Activated CD8-positive, alpha-beta memory T cell treated with anti-CD3 and anti-CD28 coated beads for 4 hours (primary cell): ENCODE measurements around the gene CNGA4.
"Not testable (repeated sequence)": the region's sequence is repeated elsewhere in the genome, so short reads cannot be mapped to it uniquely, and the experiment has no call there.

Source experiments
- DNase-seq, 2 donors: peaks; one replicate each; pipeline ENCODE4 v3.0.0-alpha.2; 2020; ENCODE audit warnings: low read depth in 2 of 2

CNGA4 gene

DNA sequence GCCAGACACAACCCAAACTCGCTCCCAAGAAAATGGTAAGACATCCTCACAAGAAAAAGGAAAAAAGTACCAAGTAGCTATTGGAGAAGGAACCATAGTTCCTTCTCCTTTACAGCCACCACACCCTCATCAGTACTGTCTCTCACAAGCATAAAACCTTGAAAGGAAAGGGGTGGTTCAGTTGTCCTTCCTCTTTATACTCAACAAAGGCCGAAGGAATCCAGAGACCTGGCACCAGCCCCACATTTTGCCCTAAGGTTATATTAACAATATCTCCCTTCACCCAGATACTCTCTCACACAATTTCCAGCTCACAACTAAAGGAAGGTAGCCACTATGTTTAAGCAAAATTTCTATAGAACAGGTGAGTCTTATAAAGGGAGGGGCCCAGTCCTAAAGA lies 13.0 kb upstream of the CNGA4 start:
- no peak for DNase-seq

DNA sequence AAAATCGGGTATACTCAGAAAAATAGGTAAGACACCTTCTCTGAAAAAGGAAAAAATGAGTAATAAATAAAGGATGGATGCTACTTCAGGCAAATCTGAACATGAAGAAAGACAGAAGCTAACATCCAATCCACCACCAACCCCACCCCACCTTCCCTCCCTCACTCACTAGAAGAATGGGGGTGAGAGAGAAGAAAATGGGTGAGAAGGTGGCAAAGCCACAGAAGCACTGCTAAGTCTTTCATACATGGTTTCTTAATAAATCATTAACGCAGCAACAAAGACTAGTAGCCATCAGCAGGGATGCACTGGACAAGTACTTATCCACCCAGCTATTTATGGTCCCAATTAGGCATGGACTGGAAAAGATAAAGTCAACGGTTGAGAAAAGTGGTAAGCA lies 10.4 kb upstream of the CNGA4 start:
- no peak for DNase-seq

DNA sequence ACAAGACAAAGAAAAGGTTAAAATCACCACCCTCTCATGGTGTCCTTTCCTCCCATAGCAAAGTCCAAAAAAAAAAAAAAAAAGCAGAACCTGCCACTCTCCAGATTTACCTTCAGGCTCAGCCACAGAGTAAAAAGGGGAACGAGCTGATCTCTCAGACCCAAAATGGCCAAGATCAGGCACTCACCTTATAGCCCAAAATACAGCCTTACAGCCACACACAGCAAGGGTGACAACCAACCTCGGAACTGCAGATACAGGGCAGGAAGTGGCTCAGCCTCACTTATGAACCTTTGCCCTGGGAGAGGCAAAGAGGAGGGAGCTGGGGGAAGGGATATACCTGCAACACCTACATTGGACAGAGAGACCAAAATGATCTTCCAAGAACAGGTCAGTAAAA lies 9.0 kb upstream of the CNGA4 start:
- no peak for DNase-seq

DNA sequence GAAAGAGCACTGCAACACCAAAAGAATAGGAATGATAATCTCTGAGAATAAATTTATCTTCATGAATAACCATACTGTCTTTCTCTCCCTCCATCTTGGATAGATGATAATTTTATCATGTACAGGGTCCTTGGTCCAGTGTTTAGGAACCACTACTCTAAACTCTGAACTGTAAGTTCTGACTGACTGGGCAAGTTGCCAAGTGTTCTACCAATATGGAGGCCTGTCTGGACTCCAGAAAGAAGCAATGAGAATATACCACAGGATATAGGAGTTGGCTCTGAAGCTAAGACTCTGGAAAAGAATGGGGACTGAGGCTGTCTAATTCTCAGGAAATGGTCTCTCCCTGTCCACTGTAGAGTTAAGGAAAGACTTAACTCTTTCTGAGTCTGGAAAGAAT lies 6.0 kb upstream of the CNGA4 start:
- no peak for DNase-seq

DNA sequence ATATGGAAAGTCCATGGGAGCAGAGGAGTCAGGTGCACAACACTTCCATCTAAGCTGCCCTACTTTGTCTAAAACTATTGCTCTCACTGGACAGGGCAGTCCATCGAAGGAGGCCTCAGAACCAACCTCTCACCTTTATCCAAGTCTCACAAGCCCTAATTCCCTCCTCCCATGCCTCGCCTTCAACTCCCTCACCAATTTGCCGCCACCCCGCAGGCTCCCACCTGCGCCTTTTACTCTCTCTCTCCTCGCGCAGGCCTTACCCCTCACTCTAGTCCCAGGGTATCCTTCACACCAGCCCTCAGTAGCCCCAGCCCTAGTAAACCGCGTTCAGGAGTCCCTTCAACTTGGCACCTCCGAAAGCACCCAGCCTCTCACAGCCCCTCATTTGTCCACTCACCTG lies 4.9 kb upstream of the CNGA4 start:
- DNase-seq = no peak

DNA sequence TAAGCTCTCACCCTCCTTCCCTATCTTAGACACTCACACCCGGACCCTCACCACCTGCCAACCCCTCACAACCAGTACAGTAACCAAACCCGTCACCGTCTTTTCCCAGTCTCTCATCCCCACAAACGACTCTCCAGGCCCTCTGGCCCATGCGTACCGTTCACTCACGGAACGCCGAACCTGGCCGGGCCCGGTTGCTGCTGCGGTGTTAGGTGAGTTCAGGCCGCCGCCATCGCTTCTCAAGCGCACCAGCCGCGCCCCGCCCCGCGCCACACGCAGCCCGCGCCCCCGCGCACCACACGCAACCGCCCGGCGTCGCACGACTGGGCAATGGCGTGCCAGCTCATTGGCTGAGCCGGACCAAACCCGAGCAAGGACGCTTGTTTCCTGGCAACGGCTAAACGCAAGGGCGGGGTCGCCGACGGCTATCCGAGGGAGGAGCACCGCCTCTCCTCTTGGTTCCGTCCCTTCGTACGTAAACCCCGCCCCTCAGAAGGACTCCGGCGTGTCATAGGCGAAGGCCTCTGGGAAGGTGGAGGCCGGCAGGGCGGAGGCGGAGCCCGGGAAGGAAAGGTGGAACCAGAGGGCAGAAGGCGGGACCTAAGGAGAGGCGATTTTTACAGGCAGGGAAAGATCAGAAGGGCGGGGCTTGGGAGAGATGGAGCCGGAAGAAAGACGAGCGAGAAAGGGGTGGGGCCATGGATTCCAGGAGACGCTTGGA lies 4.3 kb upstream of the CNGA4 start, which contains the start of gene FHIP1B:
Gene FHIP1B, minus strand, starts transcription at position 250 of the 721 bp plus-strand sequence. CDS start 10,120 bp downstream, outside the sequence.
- peak; percentile 98 to 99 for DNase-seq

DNA sequence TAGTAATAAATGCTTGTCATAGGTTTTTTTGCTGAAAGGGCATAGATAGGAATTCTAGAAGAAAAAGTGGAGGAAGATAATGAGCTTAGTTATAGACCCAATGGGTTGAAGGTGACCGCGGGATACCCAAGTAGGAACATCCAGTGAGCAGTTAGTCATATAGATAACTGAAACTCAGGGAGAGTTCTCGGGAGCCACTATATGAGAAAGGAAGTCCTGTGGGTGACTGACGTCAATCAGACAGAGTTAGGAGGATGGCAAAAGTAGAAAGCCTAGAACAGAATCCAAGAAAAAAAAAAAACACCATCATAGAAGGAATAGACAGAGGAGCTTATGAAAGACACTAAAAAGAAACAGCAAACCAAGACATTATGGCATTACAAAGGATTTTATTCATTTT lies 1.6 kb upstream of the CNGA4 start:
- no peak for DNase-seq

DNA sequence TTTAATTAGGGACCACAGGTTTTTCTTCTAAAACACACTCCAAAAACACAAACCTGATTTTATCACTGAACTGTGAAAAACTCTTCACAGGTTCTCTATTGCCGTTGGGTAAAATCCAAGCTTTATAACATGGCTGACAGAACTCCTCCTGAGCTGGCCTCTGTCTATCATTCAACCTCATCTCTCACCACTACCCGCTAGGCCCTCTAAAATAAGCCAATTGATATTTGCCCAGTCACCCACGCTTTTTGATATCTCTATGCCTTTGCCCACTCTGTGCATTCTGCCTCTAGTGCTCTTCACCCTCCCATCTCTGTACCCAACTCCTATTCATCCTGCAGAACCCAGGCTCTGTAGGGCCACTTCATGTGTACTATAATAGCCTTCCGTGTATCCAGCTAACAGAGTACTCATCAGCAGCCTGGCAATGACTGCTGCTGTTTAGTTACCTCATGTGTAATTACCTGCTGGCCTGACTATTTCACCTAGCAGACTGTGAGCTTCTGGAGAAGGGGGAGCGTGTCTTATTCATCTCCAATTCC lies 1.1 kb upstream of the CNGA4 start:
- no peak for DNase-seq

DNA sequence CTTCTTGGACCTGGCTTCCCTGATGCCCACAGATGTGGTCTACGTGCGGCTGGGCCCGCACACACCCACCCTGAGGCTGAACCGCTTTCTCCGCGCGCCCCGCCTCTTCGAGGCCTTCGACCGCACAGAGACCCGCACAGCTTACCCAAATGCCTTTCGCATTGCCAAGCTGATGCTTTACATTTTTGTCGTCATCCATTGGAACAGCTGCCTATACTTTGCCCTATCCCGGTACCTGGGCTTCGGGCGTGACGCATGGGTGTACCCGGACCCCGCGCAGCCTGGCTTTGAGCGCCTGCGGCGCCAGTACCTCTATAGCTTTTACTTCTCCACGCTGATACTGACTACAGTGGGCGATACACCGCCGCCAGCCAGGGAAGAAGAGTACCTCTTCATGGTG lies 1.2 kb downstream of the CNGA4 start:
- DNase-seq = no peak

DNA sequence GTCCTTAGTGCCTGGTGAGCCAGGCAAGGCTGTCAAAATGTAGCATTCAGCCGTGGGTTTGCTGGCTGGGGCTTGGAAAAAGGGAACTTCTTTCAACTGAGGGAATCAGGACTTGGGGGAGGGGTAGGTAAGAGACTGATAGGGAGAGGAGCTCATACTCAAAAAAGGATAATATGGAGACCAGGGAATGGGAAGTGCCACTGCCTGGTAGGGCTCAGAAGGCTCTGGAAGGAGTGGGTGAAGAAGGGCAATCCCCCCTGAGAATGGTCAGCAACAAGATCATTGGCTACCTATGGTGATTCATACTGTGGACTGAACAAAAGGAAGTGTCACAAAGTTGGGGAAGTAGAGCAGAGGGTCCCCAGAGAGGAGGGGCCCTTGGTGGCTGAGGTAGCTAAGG lies 1.9 kb downstream of the CNGA4 start:
- DNase-seq = no peak

DNA sequence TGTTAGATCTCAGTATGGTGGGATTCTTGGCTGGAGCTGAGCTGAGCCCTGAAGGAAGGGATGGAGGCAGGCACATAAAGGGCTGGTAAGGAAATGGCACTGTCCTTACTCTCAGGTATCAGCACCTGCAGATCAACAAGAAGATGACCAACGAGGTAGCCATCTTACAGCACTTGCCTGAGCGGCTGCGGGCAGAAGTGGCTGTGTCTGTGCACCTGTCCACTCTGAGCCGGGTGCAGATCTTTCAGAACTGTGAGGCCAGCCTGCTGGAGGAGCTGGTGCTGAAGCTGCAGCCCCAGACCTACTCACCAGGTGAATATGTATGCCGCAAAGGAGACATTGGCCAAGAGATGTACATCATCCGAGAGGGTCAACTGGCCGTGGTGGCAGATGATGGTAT lies 2.4 kb downstream of the CNGA4 start:
- no peak for DNase-seq

DNA sequence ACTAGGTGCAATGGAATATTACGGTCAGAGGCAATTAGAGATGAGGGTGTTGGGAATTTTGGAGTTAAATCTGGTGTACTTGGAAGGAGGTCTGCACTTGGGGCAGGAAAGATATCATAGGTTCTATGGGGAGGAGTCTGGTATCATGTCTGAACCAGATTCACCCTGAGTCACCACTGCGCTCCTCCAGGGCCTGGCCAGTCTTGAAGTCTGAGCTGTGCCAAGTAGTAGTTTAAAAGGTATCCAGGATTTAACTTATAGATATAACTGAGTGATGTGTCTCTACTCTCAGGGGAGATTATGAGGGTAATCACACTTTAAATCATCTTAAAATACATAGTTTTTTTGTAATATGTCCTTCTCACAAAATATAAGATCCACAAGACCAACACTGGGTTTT lies 6.6 kb downstream of the CNGA4 start:
- no peak for DNase-seq

DNA sequence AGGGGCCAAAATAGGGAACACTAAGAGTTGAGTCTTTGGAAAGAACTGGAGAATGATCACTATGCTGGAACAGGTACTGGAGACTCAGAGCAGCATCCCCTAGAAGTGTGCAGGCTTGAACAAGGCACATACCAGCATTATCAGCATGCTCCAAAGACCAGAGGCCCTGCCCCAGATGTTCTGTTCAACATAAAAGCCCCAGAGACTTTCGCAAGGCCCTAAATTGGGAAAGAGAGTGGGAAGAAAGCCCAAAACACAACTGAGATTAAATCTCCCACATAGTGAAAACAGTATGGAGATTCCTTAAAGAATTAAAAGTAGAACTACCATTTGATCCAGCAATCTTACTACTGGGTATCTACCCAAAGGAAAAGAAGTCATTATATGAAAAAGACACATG lies 9.4 kb downstream of the CNGA4 start:
- no peak for DNase-seq

DNA sequence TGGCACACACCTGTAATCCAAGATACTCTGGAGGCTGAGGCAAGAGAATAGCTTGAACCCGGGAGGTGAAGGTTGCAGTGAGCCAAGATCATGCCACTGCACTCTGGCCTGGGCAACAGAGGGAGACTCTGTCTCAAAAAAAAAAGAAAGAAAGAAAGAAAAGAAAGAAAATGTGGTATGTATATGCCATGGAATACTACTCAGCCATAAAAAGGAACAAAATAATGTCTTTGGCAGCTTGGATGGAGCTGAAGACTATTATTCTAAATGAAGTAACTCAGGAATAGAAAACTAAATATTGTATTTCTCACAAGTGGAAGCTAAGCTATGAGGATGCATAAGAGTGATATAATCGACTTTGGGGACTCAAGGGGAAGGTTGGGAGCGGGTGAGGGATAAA lies 10.0 kb downstream of the CNGA4 start:
- DNase-seq = not testable (repeated sequence)

DNA sequence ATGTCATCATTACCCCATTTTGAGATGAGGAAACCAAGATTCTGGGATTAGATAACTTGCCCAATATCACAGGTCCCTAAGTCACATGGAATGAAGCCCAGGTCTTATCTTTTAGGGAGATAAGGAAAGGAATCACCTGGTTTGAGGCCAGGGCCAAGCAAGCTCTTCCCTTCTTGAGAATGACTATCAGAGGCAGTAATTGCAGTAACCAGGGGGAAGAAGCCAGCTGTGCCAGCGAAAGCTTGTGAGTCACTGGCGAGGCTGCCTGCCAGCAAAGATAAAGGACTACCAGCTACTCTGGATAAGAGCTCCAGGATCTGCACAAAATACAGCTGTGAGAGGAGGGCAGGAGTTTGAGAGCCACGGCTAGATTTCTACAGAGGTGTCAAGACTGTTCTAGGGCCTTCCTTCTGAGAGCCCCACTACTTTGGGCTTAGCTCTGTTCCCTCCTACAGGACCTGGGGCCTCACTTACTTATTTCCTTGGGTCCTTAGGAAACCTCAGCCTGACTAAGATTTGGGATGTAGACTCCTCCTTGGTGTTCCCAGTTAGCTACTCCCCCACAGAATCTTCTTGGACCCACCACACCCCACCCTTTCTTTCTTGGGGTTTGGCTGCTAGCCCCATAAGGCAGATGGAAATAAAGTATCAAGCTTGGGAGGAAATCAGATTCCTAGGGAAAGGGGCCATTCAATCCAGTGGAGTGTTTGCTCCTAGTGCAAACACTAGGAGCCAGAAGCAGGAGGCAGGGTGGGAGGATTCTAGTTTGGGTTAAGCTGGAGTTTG lies 11.1 kb downstream of the CNGA4 start:
- DNase-seq = no peak

DNA sequence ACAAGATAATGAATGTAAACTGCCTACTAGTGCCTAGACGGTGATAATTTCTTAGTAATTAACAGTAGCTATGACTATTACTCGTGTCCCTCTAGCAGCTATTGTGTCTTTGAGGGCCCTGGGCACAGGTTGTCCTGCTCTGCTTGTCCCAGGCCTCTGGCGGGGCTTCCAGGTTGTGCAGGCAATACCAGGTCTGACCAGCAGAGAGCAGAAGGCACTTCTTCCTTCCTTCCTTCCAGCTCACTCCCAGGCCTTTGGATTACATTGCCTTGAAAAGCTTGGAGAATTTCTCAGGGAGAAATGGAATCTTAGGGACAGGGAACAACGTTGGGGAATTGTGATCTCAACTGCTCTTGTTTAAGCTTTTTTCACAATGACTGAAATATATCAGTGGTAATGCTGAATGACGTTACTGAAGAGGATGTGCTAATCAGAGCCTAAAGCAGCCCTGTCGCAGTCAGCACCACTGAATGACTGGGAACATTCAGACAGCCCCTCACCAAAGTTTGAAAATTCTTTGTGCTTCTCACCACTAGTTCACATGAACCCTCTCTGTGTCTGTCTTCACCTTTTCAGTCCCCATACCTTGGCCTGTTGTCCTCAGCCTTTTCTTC lies 12.3 kb downstream of the CNGA4 start:
- no peak for DNase-seq

DNA sequence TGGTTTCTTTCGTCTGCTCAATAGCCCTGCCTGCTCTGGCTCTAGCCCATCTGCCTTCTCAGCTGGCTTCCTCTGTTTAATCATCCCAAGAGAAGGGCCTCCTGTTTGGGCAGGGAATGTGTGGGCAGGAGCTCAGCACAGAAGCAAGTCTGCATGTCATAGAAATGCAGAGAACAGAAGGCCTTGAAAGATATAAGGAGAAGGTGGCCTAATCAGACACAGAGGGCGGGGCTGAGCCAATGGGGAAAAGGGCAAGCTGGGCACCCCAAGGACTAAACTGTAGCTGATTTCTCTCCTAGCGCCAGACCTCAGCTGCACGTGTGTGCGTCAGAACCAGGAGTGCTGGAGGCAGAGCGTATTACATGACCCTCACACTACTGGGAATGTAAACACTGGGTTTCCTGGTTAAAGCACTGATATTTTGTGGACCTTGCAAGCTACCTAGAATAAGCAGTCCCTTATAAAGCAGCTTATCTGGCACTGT lies 13.1 kb downstream of the CNGA4 start:
- DNase-seq = no peak

DNA sequence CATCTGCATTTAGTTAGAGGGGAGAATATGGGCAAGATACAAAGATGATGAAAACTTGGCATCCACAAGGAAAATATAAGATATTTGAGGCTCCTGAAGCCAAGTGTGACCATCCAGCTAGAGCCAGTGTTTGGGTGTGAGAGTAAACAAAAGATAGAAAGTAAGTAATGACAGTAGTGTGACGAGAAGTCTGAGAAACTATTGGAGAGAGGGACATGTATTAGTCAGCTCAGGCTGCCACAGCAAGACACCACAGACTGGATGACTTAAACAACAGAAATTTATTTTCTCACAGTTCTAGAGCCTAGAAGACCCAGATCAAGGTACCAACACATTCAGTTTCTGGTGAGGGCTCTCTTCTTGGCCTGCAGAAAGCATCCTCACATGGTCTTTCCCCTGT lies 14.3 kb downstream of the CNGA4 start:
- no peak for DNase-seq

DNA sequence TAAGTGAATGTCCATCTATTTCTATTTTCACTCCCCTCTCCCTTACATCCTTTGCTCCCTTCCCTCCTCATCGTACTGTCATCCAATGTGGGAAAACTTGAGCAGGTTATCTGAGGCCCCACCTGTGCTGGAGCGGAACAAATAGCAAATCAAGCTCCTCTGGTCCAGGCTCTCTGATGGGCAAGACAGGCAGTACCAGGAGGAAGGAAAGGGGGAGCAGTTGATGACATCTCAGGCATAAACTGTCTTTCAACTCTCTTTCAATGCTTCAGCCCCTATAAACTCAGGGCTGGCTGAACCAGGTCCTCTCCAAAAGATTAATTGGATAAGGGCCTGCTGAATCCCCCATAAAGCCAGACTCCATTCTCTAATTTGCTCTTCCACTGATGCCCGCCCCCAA lies 19.3 kb downstream of the CNGA4 start:
- no peak for DNase-seq

DNA sequence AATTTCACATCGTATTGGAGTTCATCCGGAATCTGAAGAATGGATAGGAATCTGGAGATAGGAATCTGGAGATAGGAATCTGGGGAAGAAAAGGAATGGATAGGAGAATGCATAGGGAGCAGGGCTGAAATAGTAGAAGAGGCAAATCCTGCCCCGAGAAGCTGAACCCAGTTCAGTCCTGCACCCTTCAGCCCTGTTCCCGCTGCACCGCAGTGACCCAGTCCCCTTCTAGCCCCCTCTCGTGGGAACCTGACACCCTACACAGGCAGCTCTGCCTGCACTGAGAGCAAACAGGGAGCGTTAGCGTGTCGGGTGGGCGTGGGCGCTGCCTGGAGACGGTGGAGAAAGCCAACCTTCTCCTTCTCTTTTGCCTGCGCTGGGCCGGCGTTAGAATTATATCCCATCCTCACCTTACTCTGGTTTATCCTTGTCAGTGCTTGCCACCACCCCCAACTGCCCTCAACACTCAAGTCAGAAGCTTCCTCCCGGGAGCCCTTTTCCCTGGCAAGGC lies 19.7 kb downstream of the CNGA4 start:
- no peak for DNase-seq

DNA sequence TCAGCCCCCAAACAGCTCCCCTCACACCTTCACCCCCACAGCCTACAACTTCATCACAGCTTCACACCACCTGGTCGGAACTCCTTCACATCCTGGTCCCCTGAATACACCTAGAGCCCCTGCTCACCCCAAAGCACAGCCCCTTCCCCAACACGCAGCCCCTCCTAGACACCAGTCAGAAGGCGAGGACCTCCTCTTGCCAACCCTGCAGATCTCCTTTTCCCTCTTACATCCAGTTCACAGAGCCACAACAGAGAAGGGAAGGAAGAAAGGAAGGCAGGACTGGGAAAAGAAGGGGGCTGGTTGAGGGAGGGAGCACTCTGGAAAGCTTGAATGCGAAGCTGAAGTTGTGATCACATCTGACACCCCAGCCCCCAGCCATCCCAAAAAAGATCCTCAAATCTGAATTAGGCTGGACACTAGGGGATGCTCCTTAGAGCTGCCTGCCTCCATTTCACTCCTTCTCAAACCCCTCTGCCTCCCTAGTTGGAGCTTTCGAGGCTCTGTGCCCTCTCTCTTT lies 21.4 kb downstream of the CNGA4 start:
- DNase-seq = no peak

DNA sequence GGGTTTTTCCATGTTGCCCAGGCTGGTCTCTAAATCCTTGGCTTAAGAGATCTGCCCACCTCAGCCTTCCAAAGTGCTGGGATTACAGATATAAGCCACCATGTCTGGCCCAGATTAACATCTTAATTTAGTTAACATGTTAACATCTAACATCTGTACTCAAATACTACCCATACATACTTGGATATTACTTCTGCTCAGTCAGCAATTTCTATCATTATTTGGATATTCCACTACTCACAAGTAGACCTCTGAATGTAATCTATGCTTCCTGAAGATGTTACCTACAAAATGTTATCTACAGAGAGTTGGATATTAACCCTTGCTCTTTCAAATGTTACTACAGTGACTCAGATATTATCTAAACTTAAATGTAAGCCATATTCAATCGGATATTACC lies 24.8 kb downstream of the CNGA4 start:
- no peak for DNase-seq
